Measurements from ENCODE around the gene PDE6A.

- TF ChIP-seq CTCF (IDR thresholded peaks at IDR 0.05) = no peak
- no peak for TF ChIP-seq EP300 (IDR thresholded peaks at IDR 0.05)
- TF ChIP-seq POLR2A (IDR thresholded peaks at IDR 0.05) = no peak
These were observed 111.3 kb downstream of the PDE6A start for GRCh38 chr5:149833116-149833827.

Data from tibial nerve (tissue), 4 donors.